Left forelimb (tissue), 1 donor: ENCODE data around the gene CELA2A.
"Not testable (repeated sequence)": the region's sequence is repeated elsewhere in the genome, so short reads cannot be mapped to it uniquely, and the experiment has no call there.

Source experiments
- DNase-seq: peaks from one replicate; pipeline ENCODE4 v3.0.0-alpha.2; 2018; ENCODE audit warnings: low spot score

Gene CELA2A

GRCh38 chr1:15501208-15502032, 44.9 kb downstream of the CELA2A start:
- DNase-seq: no peak

DNA sequence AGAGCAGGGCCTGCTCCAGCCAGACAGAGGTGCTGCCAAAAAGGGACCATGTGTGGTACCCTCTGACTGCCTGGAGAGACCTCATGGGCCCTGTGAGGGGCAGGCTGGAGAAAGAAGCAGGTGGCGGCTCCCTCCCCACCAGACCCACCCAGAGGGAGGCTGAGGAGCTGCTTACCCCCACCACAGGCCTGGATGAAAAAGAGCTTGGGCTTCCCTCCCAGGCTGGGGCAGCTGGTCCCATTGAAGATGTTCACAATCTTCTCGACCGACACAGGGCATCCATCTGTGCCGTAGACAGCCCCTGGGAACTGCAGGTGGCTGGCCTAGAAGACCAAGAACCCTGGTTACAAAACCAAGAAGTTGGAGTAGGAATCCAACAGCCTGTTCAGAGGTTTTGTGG, 47.9 kb downstream of the CELA2A start:
- DNase-seq: no peak

- DNase-seq: no peak
These were observed 50.3 kb downstream of the CELA2A start for GRCh38 chr1:15506831-15507230.

- DNase-seq: no peak
These were observed 50.7 kb downstream of the CELA2A start for GRCh38 chr1:15507278-15507677.

DNA sequence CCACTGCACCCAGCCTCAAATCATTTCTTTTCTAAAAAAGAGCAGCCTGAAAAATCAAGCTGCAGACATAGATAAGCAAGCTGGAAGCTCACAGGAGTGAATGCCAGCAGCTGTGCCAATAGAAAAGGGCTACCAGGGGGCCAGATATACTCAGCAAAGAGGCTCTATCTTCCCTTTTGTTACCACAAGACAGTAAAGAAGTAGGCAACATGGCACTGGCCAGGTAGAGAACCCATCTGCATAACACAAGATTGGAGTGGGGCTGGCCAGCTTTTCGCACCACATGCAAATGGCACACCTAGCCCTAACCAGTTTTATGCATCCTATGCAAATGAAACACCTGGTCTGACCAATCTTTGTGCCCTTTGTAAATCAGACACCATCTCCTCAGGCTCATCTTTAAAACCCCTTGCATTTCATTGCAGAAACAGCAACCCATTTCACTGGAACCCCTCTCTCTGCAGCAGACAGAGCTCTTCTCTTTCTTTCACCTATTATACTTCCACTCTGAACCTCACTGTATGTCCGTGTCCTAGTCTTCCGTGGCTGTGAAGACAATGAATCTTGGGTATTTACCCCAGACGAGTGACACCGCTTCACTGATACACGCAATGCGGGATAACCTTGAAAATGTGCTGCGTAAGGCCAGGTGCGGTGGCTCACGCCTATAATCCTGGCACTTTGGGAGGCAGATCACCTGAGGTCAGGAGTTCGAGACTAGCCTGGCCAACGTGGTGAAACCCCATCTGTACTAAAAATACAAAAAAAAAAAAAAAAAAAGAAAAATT, 52.4 kb downstream of the CELA2A start:
- no peak for DNase-seq

- no peak for DNase-seq
These were observed 53.1 kb downstream of the CELA2A start for GRCh38 chr1:15509586-15509985.

GRCh38 chr1:15510611-15511405, 54.3 kb downstream of the CELA2A start:
- no peak for DNase-seq

- DNase-seq: no peak
These were observed 56.7 kb downstream of the CELA2A start for GRCh38 chr1:15513192-15513591.

DNA sequence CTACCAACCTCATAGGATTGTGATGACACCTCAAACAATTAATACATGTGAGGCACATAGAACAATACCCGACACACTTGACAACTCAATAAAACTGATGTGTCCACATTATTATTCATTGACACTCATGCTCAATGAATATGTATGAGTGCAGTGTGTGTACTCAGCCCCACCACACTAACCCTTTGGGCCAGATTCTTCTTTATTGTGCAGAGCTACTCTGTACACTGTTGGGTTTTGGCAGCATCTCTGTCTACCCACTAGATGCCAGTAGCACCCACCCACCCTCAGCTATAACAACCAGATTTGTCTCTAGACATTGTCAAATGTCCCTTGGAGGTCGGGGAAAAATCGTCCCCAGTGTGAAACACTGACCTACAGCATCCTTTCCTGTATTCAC, 57.4 kb downstream of the CELA2A start:
- DNase-seq: no peak

GRCh38 chr1:15514557-15514956, 58.0 kb downstream of the CELA2A start:
- not testable (repeated sequence) for DNase-seq

GRCh38 chr1:15515022-15515663, 58.6 kb downstream of the CELA2A start:
- no peak for DNase-seq

GRCh38 chr1:15519625-15520024, 63.1 kb downstream of the CELA2A start:
- DNase-seq: no peak

DNA sequence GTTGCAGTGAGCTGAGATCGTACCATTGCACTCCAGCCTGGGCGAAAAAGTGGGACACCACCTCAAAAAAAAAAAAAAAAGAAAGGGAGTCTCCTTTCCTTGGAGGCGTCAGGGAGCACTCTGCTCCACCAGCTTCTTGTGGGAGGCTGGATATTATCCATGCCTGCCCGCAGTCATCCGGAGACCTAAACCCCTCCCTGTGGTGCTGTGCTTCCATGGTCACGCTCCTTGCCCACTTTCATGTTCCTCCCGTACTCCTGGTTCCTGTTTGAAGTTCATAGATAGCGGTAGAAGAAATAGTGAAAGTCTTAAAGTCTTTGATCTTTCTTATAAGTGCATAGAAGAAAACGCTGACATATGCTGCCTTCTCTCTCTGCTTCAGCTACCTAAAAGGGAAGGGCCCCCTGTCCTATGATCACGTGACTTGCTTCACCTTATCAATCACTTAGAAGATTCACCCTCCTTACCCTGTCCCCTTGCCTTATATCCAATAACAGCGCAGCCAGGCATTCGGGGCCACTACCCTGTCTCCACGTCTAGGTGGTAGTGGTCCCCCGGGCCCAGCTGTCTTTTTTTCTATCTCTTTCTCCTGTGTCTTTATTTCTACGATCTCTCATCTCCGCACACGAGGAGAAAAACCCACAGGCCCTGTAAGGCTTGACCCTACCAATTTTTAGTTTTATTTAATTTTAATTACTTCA, 64.8 kb downstream of the CELA2A start:
- DNase-seq: not testable (repeated sequence)
